GM19463 (cell line): ENCODE data around the gene LILRA1.
A peak's percentile ranks its signal among the peaks of the same experiment; 100 is the strongest.
"Not testable (repeated sequence)": the region's sequence is repeated elsewhere in the genome, so short reads cannot be mapped to it uniquely, and the experiment has no call there.

Experiments
- ATAC-seq: cut with Tn5 transposase; IDR thresholded peaks from one replicate; pipeline ENCODE4 v1.9.1; 2021; ENCODE audit warnings: mild to moderate bottlenecking, moderate library complexity; ENCODE audit not compliant: unreplicated experiment

The LILRA1 gene

GRCh38 chr19:54593445-54593844, at the start of gene LILRA1:
Gene LILRA1, plus strand, starts transcription at chr19:54593632. Its CDS starts 613 bp downstream, at chr19:54594245.
- not testable (repeated sequence) for ATAC-seq

GRCh38 chr19:54548806-54549205, 44.6 kb upstream of the LILRA1 start:
- no peak for ATAC-seq

GRCh38 chr19:54549224-54549623, 44.2 kb upstream of the LILRA1 start:
- ATAC-seq: no peak

DNA sequence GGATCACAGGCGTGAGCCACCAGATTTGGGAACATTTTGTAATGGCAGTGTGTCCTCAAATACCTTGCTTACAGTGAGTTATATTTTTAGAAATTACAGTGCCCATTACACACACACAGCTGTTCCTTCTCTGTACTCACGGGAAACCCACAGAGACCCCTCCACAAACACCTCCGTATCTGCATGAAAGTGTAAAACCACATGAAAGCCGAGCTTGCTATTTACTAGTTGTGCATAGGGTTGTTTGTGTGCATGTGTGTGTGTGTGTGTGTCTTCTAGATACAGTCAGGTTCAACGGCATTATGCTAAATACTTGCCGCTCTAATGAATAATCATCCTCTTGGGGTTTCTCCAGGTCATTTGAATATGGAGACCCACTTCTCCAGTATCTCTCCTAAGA, 42.1 kb upstream of the LILRA1 start:
- no peak for ATAC-seq

- no peak for ATAC-seq
Measured at GRCh38 chr19:54551950-54552912, 41.2 kb upstream of the LILRA1 start.

DNA sequence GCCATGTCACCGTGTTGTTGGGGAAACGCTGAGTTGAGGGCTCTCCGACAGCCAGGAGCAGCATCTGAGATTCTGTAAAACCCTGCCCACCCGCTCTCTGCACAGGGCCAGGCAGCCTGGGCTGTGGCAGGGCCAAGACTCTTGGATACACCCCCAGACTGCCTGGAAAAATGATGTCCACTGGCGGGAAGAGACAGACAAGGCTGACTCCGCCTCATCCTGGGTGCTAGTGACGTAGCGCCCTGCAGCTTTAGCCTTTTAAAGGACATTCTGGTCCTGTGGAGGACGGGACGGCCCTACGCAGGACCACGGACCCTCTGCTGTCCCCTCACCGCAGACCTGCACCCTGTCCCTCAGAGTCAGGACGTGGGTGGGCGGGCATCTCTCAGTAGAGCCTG, 40.5 kb upstream of the LILRA1 start:
- ATAC-seq: no peak

DNA sequence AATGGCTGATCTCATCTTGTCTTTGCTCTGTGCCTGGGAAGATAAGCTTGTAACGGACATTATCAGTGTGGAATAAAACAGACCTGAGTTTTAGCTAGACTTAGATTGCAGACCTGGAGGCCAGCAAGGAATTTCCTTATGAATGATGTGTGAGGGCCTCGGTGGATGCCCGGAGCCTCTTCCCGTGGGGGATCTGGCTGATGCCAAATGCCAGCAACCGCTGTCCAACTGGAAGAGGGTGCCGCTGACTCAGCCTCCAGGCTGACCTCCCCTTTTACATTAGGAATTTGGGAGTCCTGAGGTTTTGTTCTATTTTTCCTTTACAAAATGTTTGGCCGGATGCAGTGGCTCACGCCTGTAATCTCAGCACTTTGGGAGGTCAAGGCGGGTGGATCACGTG, 39.4 kb upstream of the LILRA1 start:
- ATAC-seq: no peak

DNA sequence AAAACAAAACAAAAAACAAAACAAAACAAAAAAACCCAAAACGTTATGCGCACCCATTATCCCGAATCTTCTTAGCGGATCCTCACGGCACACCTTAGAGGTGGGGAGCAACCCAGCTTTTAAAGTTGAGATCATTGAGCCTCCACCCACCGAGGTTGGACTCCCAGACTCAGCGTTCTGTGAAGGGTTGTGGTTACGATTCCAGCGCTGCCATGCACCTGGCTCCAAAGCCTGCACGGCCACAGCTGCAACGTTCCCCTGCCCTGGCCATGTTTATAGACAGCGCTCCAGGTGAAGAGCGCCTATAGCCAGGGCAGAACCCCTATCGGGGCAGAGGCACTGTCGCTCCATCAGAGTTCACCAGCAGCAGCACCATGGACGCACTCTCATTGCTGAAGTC, 38.5 kb upstream of the LILRA1 start:
- ATAC-seq: no peak

- no peak for ATAC-seq
Measured at GRCh38 chr19:54556194-54556593, 37.2 kb upstream of the LILRA1 start.

GRCh38 chr19:54558339-54558738, 35.1 kb upstream of the LILRA1 start:
- no peak for ATAC-seq

GRCh38 chr19:54560881-54561385, 32.5 kb upstream of the LILRA1 start:
- no peak for ATAC-seq

GRCh38 chr19:54561840-54562239, 31.6 kb upstream of the LILRA1 start:
- ATAC-seq: no peak

GRCh38 chr19:54563206-54563605, 30.2 kb upstream of the LILRA1 start:
- ATAC-seq: not testable (repeated sequence)

GRCh38 chr19:54570316-54570715, 23.1 kb upstream of the LILRA1 start:
- ATAC-seq: no peak

DNA sequence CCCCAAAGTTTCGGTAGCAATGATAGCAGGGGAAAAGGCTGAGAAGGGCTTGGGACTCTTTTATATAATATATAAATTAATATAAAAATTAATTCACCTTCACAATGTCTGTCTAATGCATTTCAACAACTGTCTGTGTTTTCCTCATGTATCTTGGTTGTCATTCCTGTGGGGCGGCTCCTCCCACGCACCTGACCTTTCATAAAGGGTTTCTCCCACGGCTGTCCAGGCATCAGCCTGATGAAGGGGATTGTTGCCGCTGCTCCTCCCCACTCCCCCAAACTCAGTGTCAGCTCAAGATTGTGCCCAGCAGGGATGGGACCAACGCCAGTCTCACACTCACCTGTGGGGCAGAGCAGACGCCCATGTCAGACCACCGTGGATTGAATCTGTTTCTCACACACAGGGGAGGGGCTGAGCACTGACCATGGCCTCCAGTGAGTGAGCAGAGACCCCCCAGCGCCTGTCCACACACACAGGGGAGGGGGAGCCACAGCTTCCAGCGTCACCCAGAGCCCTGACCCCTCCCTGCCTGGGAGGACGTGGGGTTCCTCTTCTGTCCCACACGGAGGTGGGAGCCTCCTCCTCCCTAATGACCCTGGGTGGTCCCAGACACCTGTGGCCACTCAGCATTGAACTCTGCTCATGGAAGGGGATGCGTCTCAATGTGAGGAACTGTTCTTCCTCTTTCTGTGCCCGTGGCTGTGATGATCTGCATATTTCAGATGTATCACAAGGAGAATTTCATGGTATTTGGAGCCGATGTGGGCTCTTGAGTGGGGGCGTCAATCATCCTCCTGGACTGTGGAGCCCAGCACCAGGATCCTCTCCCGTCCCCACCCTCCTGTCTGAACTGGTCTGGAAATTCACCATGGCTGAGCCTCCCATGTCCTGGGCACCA, 21.5 kb upstream of the LILRA1 start:
- ATAC-seq: not testable (repeated sequence)

GRCh38 chr19:54572696-54573311, 20.6 kb upstream of the LILRA1 start:
- ATAC-seq: no peak

- peak; percentile 61 for ATAC-seq
Measured at GRCh38 chr19:54573330-54573872, 20.0 kb upstream of the LILRA1 start, which contains the start of gene LILRA2. Gene LILRA2, plus strand, starts transcription at chr19:54573790. Its CDS starts 89 bp downstream, at chr19:54573879.

- ATAC-seq: no peak
Measured at GRCh38 chr19:54574051-54574450, 19.4 kb upstream of the LILRA1 start.

DNA sequence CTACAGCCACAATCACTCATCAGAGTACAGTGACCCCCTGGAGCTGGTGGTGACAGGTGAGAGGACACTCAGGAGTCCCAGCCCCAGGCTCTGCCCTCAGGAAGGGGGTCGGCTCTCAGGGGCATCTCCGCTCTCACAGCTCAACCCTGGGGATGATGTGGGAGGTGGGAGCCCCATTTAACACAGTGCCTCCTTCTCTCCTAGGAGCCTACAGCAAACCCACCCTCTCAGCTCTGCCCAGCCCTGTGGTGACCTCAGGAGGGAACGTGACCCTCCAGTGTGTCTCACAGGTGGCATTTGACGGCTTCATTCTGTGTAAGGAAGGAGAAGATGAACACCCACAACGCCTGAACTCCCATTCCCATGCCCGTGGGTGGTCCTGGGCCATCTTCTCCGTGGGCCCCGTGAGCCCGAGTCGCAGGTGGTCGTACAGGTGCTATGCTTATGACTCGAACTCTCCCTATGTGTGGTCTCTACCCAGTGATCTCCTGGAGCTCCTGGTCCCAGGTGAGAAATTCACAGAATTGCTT, 18.8 kb upstream of the LILRA1 start:
- ATAC-seq: no peak

GRCh38 chr19:54575205-54575604, 18.2 kb upstream of the LILRA1 start:
- not testable (repeated sequence) for ATAC-seq
